T-helper 17 cell (primary cell): ENCODE data around the gene ELOVL5. TPM values are rescaled to one million over a fixed set of nuclear protein-coding genes. Genes with fewer than 3 reads are reported as not detected.

ENCODE experiments used
- ATAC-seq: fragments of 150-1000 bp; cut with Tn5 transposase; 2 replicates; pipeline ENCODE4 v1.10.0; 2021; ENCODE audit warnings: mild to moderate bottlenecking, moderate library complexity
- DNase-seq, 3 donors: peaks; one replicate each; pipeline versions ENCODE4 v3.0.0 to v3.0.0-alpha.2; 2020 to 2021
- H3K9me3 ChIP-seq: one replicate; pipeline ENCODE4 v1.7.0; 2013; ENCODE audit warnings: low read length, mild to moderate bottlenecking; ENCODE audit not compliant: control insufficient read depth, poor library complexity, severe bottlenecking
- H3K27ac Mint-ChIP-seq: one replicate; pipeline ENCODE4 v1.8.0; 2022; ENCODE audit warnings: mild to moderate bottlenecking, moderate library complexity, mixed read lengths
- H3K27me3 Mint-ChIP-seq: one replicate; pipeline ENCODE4 v1.8.0; 2022; ENCODE audit warnings: mixed read lengths
- H3K36me3 Mint-ChIP-seq: one replicate; pipeline ENCODE4 v1.8.0; 2022; ENCODE audit warnings: low read depth, mixed read lengths
- H3K4me1 Mint-ChIP-seq: one replicate; pipeline ENCODE4 v1.8.0; 2022; ENCODE audit warnings: mild to moderate bottlenecking, mixed read lengths
- H3K4me3 Mint-ChIP-seq: one replicate; pipeline ENCODE4 v1.8.0; 2022; ENCODE audit warnings: mild to moderate bottlenecking, moderate library complexity, mixed read lengths
- total RNA-seq, 4 donors: library from RNA in 2 of 4; stranded (reverse) in 2 of 4; gene quantifications; one replicate each; pipeline ENCODE4 v1.2.3 and lab custom pipeline; 2022 to 2026

ELOVL5 gene
- total RNA-seq, 2 donors from 2014 or later, result 121 to 147 TPM

- peak overlapping the region; percentile 89 for H3K27ac Mint-ChIP-seq
- no peaks in the 10 kb centered on the region for H3K27me3 Mint-ChIP-seq
- no peaks in the 10 kb centered on the region for H3K9me3 ChIP-seq
- H3K36me3 Mint-ChIP-seq, result peaks cover 11% of the 10 kb centered on the region
- ATAC-seq, result peak; percentile 21
- H3K4me1 Mint-ChIP-seq, result peaks cover 63% of the 10 kb centered on the region
- H3K4me3 Mint-ChIP-seq, result peak overlapping the region; percentile 83
- DNase-seq, result no peak
These were observed 63.8 kb downstream of the ELOVL5 start for GRCh38 chr6:53284901-53285300.

GRCh38 chr6:53282741-53283140 lies 66.0 kb downstream of the ELOVL5 start:
- no peaks in the 10 kb centered on the region for H3K9me3 ChIP-seq
- Mint-ChIP-seq H3K4me1 (peaks cover 68% of the 10 kb centered on the region), H3K27me3 (no peaks in the 10 kb centered on the region), H3K36me3 (peaks cover 19% of the 10 kb centered on the region), H3K27ac (peak overlapping the region; percentile 93), H3K4me3 (no peak overlapping the region)
- DNase-seq (no peak), ATAC-seq (no peak)

GRCh38 chr6:53282234-53282633 lies 66.5 kb downstream of the ELOVL5 start:
- H3K4me1 Mint-ChIP-seq, result peaks cover 66% of the 10 kb centered on the region
- H3K4me3 Mint-ChIP-seq, result no peak overlapping the region
- no peak for DNase-seq
- H3K27ac Mint-ChIP-seq, result peak overlapping the region; percentile 93
- H3K27me3 Mint-ChIP-seq, result no peaks in the 10 kb centered on the region
- H3K36me3 Mint-ChIP-seq, result peaks cover 16% of the 10 kb centered on the region
- H3K9me3 ChIP-seq, result no peaks in the 10 kb centered on the region
- ATAC-seq, result no peak

- DNase-seq (no peak), ATAC-seq (no peak)
- Mint-ChIP-seq H3K27ac (peak overlapping the region; percentile 93), H3K4me3 (peak overlapping the region; percentile 45), H3K27me3 (no peaks in the 10 kb centered on the region), H3K36me3 (peaks cover 15% of the 10 kb centered on the region), H3K4me1 (peaks cover 66% of the 10 kb centered on the region)
- no peaks in the 10 kb centered on the region for H3K9me3 ChIP-seq
These were observed 67.1 kb downstream of the ELOVL5 start for GRCh38 chr6:53281518-53282215.

GRCh38 chr6:53280207-53280606 lies 68.5 kb downstream of the ELOVL5 start:
- Mint-ChIP-seq H3K4me3 (peak overlapping the region; percentile 47), H3K4me1 (peaks cover 62% of the 10 kb centered on the region)
- peak; percentile 18 for ATAC-seq

GRCh38 chr6:53279293-53279692 lies 69.5 kb downstream of the ELOVL5 start:
- no peak for ATAC-seq
- H3K36me3 Mint-ChIP-seq, result peaks cover 14% of the 10 kb centered on the region

More at GRCh38 chr6:53280207-53280606, 68.5 kb downstream of the ELOVL5 start:
- no peak for DNase-seq
- Mint-ChIP-seq H3K36me3 (peaks cover 14% of the 10 kb centered on the region), H3K27ac (peak overlapping the region; percentile 93), H3K27me3 (no peaks in the 10 kb centered on the region)
- H3K9me3 ChIP-seq, result no peaks in the 10 kb centered on the region

GRCh38 chr6:53273370-53273769 lies 75.4 kb downstream of the ELOVL5 start:
- ATAC-seq (no peak), DNase-seq (no peak)
- H3K27me3 Mint-ChIP-seq, result no peaks in the 10 kb centered on the region
- peak overlapping the region; percentile 84 for H3K27ac Mint-ChIP-seq
- no peaks in the 10 kb centered on the region for H3K9me3 ChIP-seq
- peaks cover 16% of the 10 kb centered on the region for H3K36me3 Mint-ChIP-seq
- peaks cover 15% of the 10 kb centered on the region for H3K4me1 Mint-ChIP-seq
- no peak overlapping the region for H3K4me3 Mint-ChIP-seq

More at GRCh38 chr6:53279293-53279692, 69.5 kb downstream of the ELOVL5 start:
- Mint-ChIP-seq H3K27me3 (no peaks in the 10 kb centered on the region), H3K27ac (peak overlapping the region; percentile 93), H3K4me3 (peak overlapping the region; percentile 31), H3K4me1 (peaks cover 58% of the 10 kb centered on the region)
- DNase-seq, result no peak
- no peaks in the 10 kb centered on the region for H3K9me3 ChIP-seq

GRCh38 chr6:53269827-53270226 lies 78.9 kb downstream of the ELOVL5 start:
- Mint-ChIP-seq H3K4me1 (peaks cover 8% of the 10 kb centered on the region), H3K27me3 (no peaks in the 10 kb centered on the region), H3K4me3 (peak overlapping the region; percentile 50), H3K36me3 (peaks cover 20% of the 10 kb centered on the region), H3K27ac (peak overlapping the region; percentile 68)
- H3K9me3 ChIP-seq, result no peaks in the 10 kb centered on the region
- no peak for DNase-seq
- ATAC-seq, result no peak

GRCh38 chr6:53268858-53269608 lies 79.7 kb downstream of the ELOVL5 start:
- Mint-ChIP-seq H3K36me3 (peaks cover 23% of the 10 kb centered on the region), H3K4me1 (peaks cover 15% of the 10 kb centered on the region), H3K27me3 (no peaks in the 10 kb centered on the region), H3K27ac (peak overlapping the region; percentile 6), H3K4me3 (peak overlapping the region; percentile 36)
- ATAC-seq, result no peak
- H3K9me3 ChIP-seq, result no peaks in the 10 kb centered on the region
- DNase-seq, result no peak

- no peak for DNase-seq
- peaks cover 27% of the 10 kb centered on the region for H3K36me3 Mint-ChIP-seq
- H3K27me3 Mint-ChIP-seq, result no peaks in the 10 kb centered on the region
- H3K27ac Mint-ChIP-seq, result peak overlapping the region; percentile 66
- peak overlapping the region; percentile 28 for H3K4me3 Mint-ChIP-seq
- no peaks in the 10 kb centered on the region for H3K9me3 ChIP-seq
- ATAC-seq, result no peak
- H3K4me1 Mint-ChIP-seq, result peaks cover 14% of the 10 kb centered on the region
These were observed 82.1 kb downstream of the ELOVL5 start for GRCh38 chr6:53266553-53267090.

GRCh38 chr6:53264915-53265607 lies 83.7 kb downstream of the ELOVL5 start:
- DNase-seq (no peak), ATAC-seq (no peak)
- Mint-ChIP-seq H3K27ac (peak overlapping the region; percentile 51), H3K36me3 (peaks cover 24% of the 10 kb centered on the region), H3K27me3 (no peaks in the 10 kb centered on the region), H3K4me3 (no peak overlapping the region), H3K4me1 (peaks cover 15% of the 10 kb centered on the region)
- H3K9me3 ChIP-seq, result no peaks in the 10 kb centered on the region

- Mint-ChIP-seq H3K27me3 (no peaks in the 10 kb centered on the region), H3K4me1 (peaks cover 15% of the 10 kb centered on the region), H3K27ac (peak overlapping the region; percentile 51), H3K36me3 (peaks cover 23% of the 10 kb centered on the region), H3K4me3 (no peak overlapping the region)
- no peak for DNase-seq
- H3K9me3 ChIP-seq, result no peaks in the 10 kb centered on the region
- no peak for ATAC-seq
These were observed 84.4 kb downstream of the ELOVL5 start for GRCh38 chr6:53264337-53264736.

- peaks cover 15% of the 10 kb centered on the region for H3K4me1 Mint-ChIP-seq
- H3K27me3 Mint-ChIP-seq, result no peaks in the 10 kb centered on the region
- H3K36me3 Mint-ChIP-seq, result peaks cover 23% of the 10 kb centered on the region
- DNase-seq (no peak), ATAC-seq (no peak)
- H3K4me3 Mint-ChIP-seq, result peak overlapping the region; percentile 15
- H3K27ac Mint-ChIP-seq, result peak overlapping the region; percentile 51
- no peaks in the 10 kb centered on the region for H3K9me3 ChIP-seq
These were observed 84.8 kb downstream of the ELOVL5 start for GRCh38 chr6:53263917-53264316.
